MM.1S (cell line): ENCODE results near the gene SNTG2.

ENCODE experiments used
- DNase-seq: peaks from one replicate; pipeline ENCODE4 v3.0.0-alpha.2; 2015
- H2AFZ ChIP-seq: fragments of 300-600 bp; sonication (generic); 2 replicates; pipeline ENCODE4 v1.6.0; 2016; ENCODE audit warnings: antibody characterized with exemption, low read length
- H3F3A ChIP-seq: fragments of 300-600 bp; sonication (generic); 2 replicates; pipeline ENCODE4 v1.6.1; 2016; ENCODE audit warnings: mild to moderate bottlenecking, antibody characterized with exemption, low read length, moderate library complexity, mixed read lengths; ENCODE audit not compliant: insufficient read depth
- H3K27ac ChIP-seq: fragments of 300-600 bp; sonication (generic); 2 replicates; pipeline ENCODE4 v1.5.1; 2016; ENCODE audit warnings: mild to moderate bottlenecking, low read length
- H3K27me3 ChIP-seq: fragments of 300-600 bp; sonication (generic); replicated peaks from 2 replicates; pipeline ENCODE4 v1.6.0; 2016; ENCODE audit warnings: low read length; ENCODE audit not compliant: insufficient read depth
- H3K36me3 ChIP-seq: fragments of 300-600 bp; sonication (generic); replicated peaks from 2 replicates; pipeline ENCODE4 v1.6.1; 2016; ENCODE audit warnings: mild to moderate bottlenecking, low read length, mixed read lengths; ENCODE audit not compliant: insufficient read depth
- H3K4me1 ChIP-seq: fragments of 300-600 bp; sonication (generic); 2 replicates; pipeline ENCODE4 v1.6.1; 2016; ENCODE audit warnings: low read length, mixed read lengths
- H3K4me2 ChIP-seq: fragments of 300-600 bp; sonication (generic); 2 replicates; pipeline ENCODE4 v1.6.0; 2016; ENCODE audit warnings: low read depth, low read length
- H3K4me3 ChIP-seq: fragments of 300-600 bp; sonication (generic); 2 replicates; pipeline ENCODE4 v1.5.1; 2016; ENCODE audit warnings: low read length, mixed read lengths
- H3K79me2 ChIP-seq: fragments of 300-600 bp; sonication (generic); 2 replicates; pipeline ENCODE4 v1.6.1; 2016; ENCODE audit warnings: mixed run types, low read length, mixed read lengths
- H3K9ac ChIP-seq: fragments of 300-600 bp; sonication (generic); 2 replicates; pipeline ENCODE4 v1.6.1; 2016; ENCODE audit warnings: low read length, mixed read lengths
- H3K9me2 ChIP-seq: fragments of 300-600 bp; sonication (generic); replicated peaks from 2 replicates; pipeline ENCODE4 v1.6.1; 2016; ENCODE audit warnings: mild to moderate bottlenecking, low read length, mixed read lengths; ENCODE audit not compliant: insufficient read depth
- H3K9me3 ChIP-seq: fragments of 300-600 bp; sonication (generic); replicated peaks from 2 replicates; pipeline ENCODE4 v1.6.1; 2016; ENCODE audit warnings: mild to moderate bottlenecking, low read length, mixed read lengths; ENCODE audit not compliant: insufficient read depth
- H4K20me1 ChIP-seq: fragments of 300-600 bp; sonication (generic); 2 replicates; pipeline ENCODE4 v1.6.1; 2016; ENCODE audit warnings: mild to moderate bottlenecking, low read length, moderate library complexity, mixed read lengths; ENCODE audit not compliant: insufficient read depth
- EZH2 ChIP-seq: fragments of 300-600 bp; sonication (generic); optimal IDR thresholded peaks from 2 replicates; pipeline ENCODE3; 2017; ENCODE audit warnings: low read depth, mild to moderate bottlenecking, antibody characterized with exemption, low read length, mixed read lengths
- EZH2phosphoT487 ChIP-seq: fragments of 300-600 bp; sonication (generic); IDR thresholded peaks from 2 replicates; pipeline ENCODE4 v1.6.1; 2018; ENCODE audit warnings: antibody characterized with exemption, low read length
- TF ChIP-seq, protein P1 (sequence below): fragments of 300-600 bp; sonication (generic); IDR thresholded peaks from 2 replicates; pipeline ENCODE4 v1.5.1; 2016; ENCODE audit warnings: antibody characterized with exemption, low read length, mixed read lengths

SNTG2 gene

DNA sequence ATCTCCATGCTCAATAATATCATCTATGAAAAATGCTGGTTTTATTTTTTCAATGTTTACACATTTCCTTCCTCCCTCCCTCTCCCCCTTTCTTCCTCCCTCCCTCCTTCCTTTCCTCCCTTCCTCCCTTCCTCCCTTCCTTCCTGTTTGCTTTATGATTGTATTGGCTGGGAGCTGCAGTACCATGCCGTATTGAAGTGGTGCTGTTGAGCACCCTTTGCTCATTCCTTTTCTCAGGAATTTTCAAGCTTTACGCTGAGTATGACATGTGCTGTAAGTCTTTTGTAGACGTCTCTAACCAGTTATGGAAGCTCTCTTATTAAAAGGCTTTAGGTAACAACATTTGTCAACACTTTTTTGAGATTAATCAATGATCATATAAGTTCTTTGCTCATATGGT lies 100.4 kb downstream of the SNTG2 start:
- H3K4me1 ChIP-seq: no peaks in the 10 kb centered on the region
- no peaks in the 10 kb centered on the region for H3K36me3 ChIP-seq
- H3K27me3 ChIP-seq: no peaks in the 10 kb centered on the region
- no peak overlapping the region for H3K4me2 ChIP-seq
- no peak for DNase-seq
- no peaks in the 10 kb centered on the region for H4K20me1 ChIP-seq
- H2AFZ ChIP-seq: no peak overlapping the region
- no peaks in the 10 kb centered on the region for H3K9me2 ChIP-seq
- TF ChIP-seq EZH2phosphoT487 (no peak), EZH2 (no peak)
- TF ChIP-seq, protein P1, sequence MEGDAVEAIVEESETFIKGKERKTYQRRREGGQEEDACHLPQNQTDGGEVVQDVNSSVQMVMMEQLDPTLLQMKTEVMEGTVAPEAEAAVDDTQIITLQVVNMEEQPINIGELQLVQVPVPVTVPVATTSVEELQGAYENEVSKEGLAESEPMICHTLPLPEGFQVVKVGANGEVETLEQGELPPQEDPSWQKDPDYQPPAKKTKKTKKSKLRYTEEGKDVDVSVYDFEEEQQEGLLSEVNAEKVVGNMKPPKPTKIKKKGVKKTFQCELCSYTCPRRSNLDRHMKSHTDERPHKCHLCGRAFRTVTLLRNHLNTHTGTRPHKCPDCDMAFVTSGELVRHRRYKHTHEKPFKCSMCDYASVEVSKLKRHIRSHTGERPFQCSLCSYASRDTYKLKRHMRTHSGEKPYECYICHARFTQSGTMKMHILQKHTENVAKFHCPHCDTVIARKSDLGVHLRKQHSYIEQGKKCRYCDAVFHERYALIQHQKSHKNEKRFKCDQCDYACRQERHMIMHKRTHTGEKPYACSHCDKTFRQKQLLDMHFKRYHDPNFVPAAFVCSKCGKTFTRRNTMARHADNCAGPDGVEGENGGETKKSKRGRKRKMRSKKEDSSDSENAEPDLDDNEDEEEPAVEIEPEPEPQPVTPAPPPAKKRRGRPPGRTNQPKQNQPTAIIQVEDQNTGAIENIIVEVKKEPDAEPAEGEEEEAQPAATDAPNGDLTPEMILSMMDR: no peak
- no peaks in the 10 kb centered on the region for H3F3A ChIP-seq
- H3K9me3 ChIP-seq: no peaks in the 10 kb centered on the region
- H3K4me3 ChIP-seq: no peak overlapping the region
- H3K79me2 ChIP-seq: no peaks in the 10 kb centered on the region
- no peak overlapping the region for H3K9ac ChIP-seq
- H3K27ac ChIP-seq: no peak overlapping the region

DNA sequence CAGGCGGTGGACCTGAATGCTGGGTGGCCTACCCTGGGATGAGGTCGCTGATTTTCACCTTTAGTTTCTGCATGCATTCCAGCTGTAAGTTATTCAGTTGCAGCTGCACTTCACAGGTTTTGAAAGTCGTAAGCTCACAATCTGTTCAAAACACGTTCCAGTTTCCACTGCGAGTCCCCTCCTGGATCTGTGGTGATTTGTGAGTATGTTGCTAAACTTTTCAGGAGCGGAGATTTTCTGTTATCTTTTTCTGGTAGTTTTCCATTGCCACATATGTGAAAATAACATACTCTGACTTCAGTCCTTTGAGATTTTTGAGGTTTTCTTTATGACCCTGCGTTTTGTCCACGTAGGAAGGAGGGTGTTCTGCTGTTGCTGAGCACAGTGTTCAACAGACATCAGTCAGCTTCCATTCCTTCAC lies 102.1 kb downstream of the SNTG2 start:
- DNase-seq: no peak
- TF ChIP-seq EZH2 (no peak), EZH2phosphoT487 (no peak)
- TF ChIP-seq, protein P1: no peak
- no peak overlapping the region for H2AFZ ChIP-seq

DNA sequence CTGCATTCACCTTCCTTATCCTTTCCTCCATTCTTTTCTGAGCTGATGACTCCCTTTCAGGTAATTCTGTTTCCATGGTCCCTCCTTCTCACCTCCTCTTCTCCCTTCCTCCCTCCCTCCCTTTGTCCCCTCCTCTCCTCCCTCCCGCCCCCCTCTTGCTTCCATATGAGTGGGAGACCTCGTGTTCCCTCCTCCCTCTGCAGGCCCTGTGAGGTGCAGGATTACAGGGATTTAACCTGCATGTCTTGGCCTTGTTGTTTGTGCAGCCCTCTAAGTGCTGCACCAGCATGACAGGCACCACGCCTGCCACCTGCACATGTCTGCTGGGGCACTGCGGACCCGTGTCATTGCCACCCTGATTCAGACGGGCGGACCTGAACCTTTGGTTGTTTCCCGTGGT lies 103.1 kb downstream of the SNTG2 start:
- Histone ChIP-seq H3K9me2 (no peaks in the 10 kb centered on the region), H3K9ac (no peak overlapping the region), H3K36me3 (no peaks in the 10 kb centered on the region), H3F3A (no peaks in the 10 kb centered on the region), H3K27ac (no peak overlapping the region), H4K20me1 (no peaks in the 10 kb centered on the region), H3K79me2 (no peaks in the 10 kb centered on the region), H3K4me3 (no peak overlapping the region), H3K9me3 (no peaks in the 10 kb centered on the region), H3K27me3 (no peaks in the 10 kb centered on the region), H3K4me1 (no peaks in the 10 kb centered on the region), H2AFZ (no peak overlapping the region), H3K4me2 (no peak overlapping the region)
- TF ChIP-seq EZH2: no peak
- TF ChIP-seq EZH2phosphoT487: no peak
- TF ChIP-seq, protein P1: no peak
- no peak for DNase-seq

More for the DNA sequence above, 102.1 kb downstream of the SNTG2 start:
- Histone ChIP-seq H3K4me3 (no peak overlapping the region), H3K9ac (no peak overlapping the region), H3K4me2 (no peak overlapping the region), H3K9me3 (no peaks in the 10 kb centered on the region), H3K36me3 (no peaks in the 10 kb centered on the region), H4K20me1 (no peaks in the 10 kb centered on the region), H3F3A (no peaks in the 10 kb centered on the region), H3K9me2 (no peaks in the 10 kb centered on the region), H3K79me2 (no peaks in the 10 kb centered on the region), H3K27me3 (no peaks in the 10 kb centered on the region), H3K27ac (no peak overlapping the region), H3K4me1 (no peaks in the 10 kb centered on the region)
